Measurements from ENCODE around the gene SLC5A10.

The SLC5A10 gene

GRCh38 chr17:18964550-18964949 lies 12.6 kb downstream of the SLC5A10 start:
- no peak for DNase-seq (ENCODE audit: low spot score)

GRCh38 chr17:18965530-18966236 lies 13.7 kb downstream of the SLC5A10 start:
- no peak for DNase-seq (ENCODE audit: low spot score)

GRCh38 chr17:18966831-18967624 lies 15.1 kb downstream of the SLC5A10 start:
- DNase-seq (ENCODE audit: low spot score), result no peak

GRCh38 chr17:18967916-18968315 lies 16.0 kb downstream of the SLC5A10 start:
- no peak for DNase-seq (ENCODE audit: low spot score)

GRCh38 chr17:18968345-18968744 lies 16.4 kb downstream of the SLC5A10 start:
- no peak for DNase-seq (ENCODE audit: low spot score)

GRCh38 chr17:18968945-18969887 lies 17.3 kb downstream of the SLC5A10 start:
- no peak for DNase-seq (ENCODE audit: low spot score)

GRCh38 chr17:18970582-18971480 lies 18.9 kb downstream of the SLC5A10 start:
- no peak for DNase-seq (ENCODE audit: low spot score)

GRCh38 chr17:18971801-18972200 lies 19.8 kb downstream of the SLC5A10 start:
- DNase-seq (ENCODE audit: low spot score), result no peak

GRCh38 chr17:18974407-18975149 lies 22.6 kb downstream of the SLC5A10 start:
- no peak for DNase-seq (ENCODE audit: low spot score)

- DNase-seq (ENCODE audit: low spot score), result no peak
These were observed 23.6 kb downstream of the SLC5A10 start for GRCh38 chr17:18975597-18975996.

- DNase-seq (ENCODE audit: low spot score), result no peak
These were observed 24.2 kb downstream of the SLC5A10 start for GRCh38 chr17:18976201-18976600.

- no peak for DNase-seq (ENCODE audit: low spot score)
These were observed 25.1 kb downstream of the SLC5A10 start for GRCh38 chr17:18977021-18977420.

- DNase-seq (ENCODE audit: low spot score), result no peak
These were observed 25.7 kb downstream of the SLC5A10 start for GRCh38 chr17:18977646-18978045.

GRCh38 chr17:18978050-18978449 lies 26.1 kb downstream of the SLC5A10 start:
- no peak for DNase-seq (ENCODE audit: low spot score)

- no peak for DNase-seq (ENCODE audit: low spot score)
These were observed 26.7 kb downstream of the SLC5A10 start for GRCh38 chr17:18978655-18979054.

- no peak for DNase-seq (ENCODE audit: low spot score)
These were observed 28.8 kb downstream of the SLC5A10 start for GRCh38 chr17:18980682-18981334.

- no peak for DNase-seq (ENCODE audit: low spot score)
These were observed 29.3 kb downstream of the SLC5A10 start for GRCh38 chr17:18981335-18981641.

- DNase-seq (ENCODE audit: low spot score), result no peak
These were observed 29.9 kb downstream of the SLC5A10 start for GRCh38 chr17:18981642-18982424.

Measured in CD4-positive, alpha-beta T cell treated with Interleukin-15 for 4 hours (primary cell).